HUES6 (cell line): ENCODE results near the gene RFX7.

Experiments used
- H3K27ac ChIP-seq: 2 replicates; pipeline ENCODE4 v1.7.0; 2013; ENCODE audit warnings: low read depth, mild to moderate bottlenecking, low read length, inconsistent platforms
- H3K27me3 ChIP-seq: 2 replicates; pipeline ENCODE4 v1.6.1; 2013; ENCODE audit warnings: low read length; ENCODE audit not compliant: control insufficient read depth, insufficient read depth
- H3K36me3 ChIP-seq: 2 replicates; pipeline ENCODE4 v1.6.1; 2013; ENCODE audit warnings: low read length; ENCODE audit not compliant: control insufficient read depth, insufficient read depth
- H3K4me1 ChIP-seq: 2 replicates; pipeline ENCODE4 v1.6.1; 2013; ENCODE audit warnings: low read length; ENCODE audit not compliant: control insufficient read depth, insufficient read depth
- H3K4me3 ChIP-seq: 2 replicates; pipeline ENCODE4 v1.5.1; 2013; ENCODE audit warnings: low read depth, low read length
- H3K9ac ChIP-seq: one replicate; pipeline ENCODE4 v1.6.1; 2013; ENCODE audit warnings: mild to moderate bottlenecking, low read length
- H3K9me3 ChIP-seq: 2 replicates; pipeline ENCODE4 v1.6.1; 2013; ENCODE audit warnings: low read depth, low read length; ENCODE audit not compliant: control insufficient read depth, insufficient read depth

The RFX7 gene

GRCh38 chr15:56227780-56228179 lies 15.9 kb downstream of the RFX7 start:
- Histone ChIP-seq H3K4me3 (no peak overlapping the region), H3K36me3 (peaks cover 64% of the 10 kb centered on the region), H3K27me3 (no peaks in the 10 kb centered on the region), H3K9me3 (peaks cover 79% of the 10 kb centered on the region), H3K27ac (no peak overlapping the region), H3K9ac (no peak overlapping the region), H3K4me1 (no peaks in the 10 kb centered on the region; the same call in 1 of the 2 replicates)

- no peaks in the 10 kb centered on the region for H3K27me3 ChIP-seq
- H3K36me3 ChIP-seq: peaks cover 63% of the 10 kb centered on the region
- H3K9ac ChIP-seq: no peak overlapping the region
- no peak overlapping the region for H3K4me3 ChIP-seq
- peaks cover 79% of the 10 kb centered on the region for H3K9me3 ChIP-seq
- no peak overlapping the region for H3K27ac ChIP-seq
- H3K4me1 ChIP-seq: no peaks in the 10 kb centered on the region; the same call in 1 of the 2 replicates
These were observed 16.4 kb downstream of the RFX7 start for GRCh38 chr15:56227306-56227705.

- Histone ChIP-seq H3K4me3 (no peak overlapping the region), H3K9ac (no peak overlapping the region), H3K27me3 (no peaks in the 10 kb centered on the region), H3K27ac (no peak overlapping the region), H3K36me3 (peaks cover 52% of the 10 kb centered on the region), H3K9me3 (peaks cover 70% of the 10 kb centered on the region), H3K4me1 (no peaks in the 10 kb centered on the region; the same call in 1 of the 2 replicates)
These were observed 18.2 kb downstream of the RFX7 start for GRCh38 chr15:56225520-56225919.

GRCh38 chr15:56222302-56222701 lies 21.4 kb downstream of the RFX7 start:
- Histone ChIP-seq H3K4me3 (no peak overlapping the region), H3K27me3 (no peaks in the 10 kb centered on the region), H3K9me3 (peaks cover 47% of the 10 kb centered on the region), H3K4me1 (no peaks in the 10 kb centered on the region; the same call in 1 of the 2 replicates), H3K9ac (no peak overlapping the region), H3K27ac (no peak overlapping the region), H3K36me3 (peaks cover 25% of the 10 kb centered on the region)

GRCh38 chr15:56217341-56217740 lies 26.3 kb downstream of the RFX7 start:
- no peak overlapping the region for H3K4me3 ChIP-seq
- no peak overlapping the region for H3K9ac ChIP-seq
- H3K27ac ChIP-seq: no peak overlapping the region
- no peaks in the 10 kb centered on the region; the same call in 1 of the 2 replicates for H3K4me1 ChIP-seq
- no peaks in the 10 kb centered on the region for H3K27me3 ChIP-seq
- peaks cover 13% of the 10 kb centered on the region for H3K36me3 ChIP-seq
- peaks cover 22% of the 10 kb centered on the region for H3K9me3 ChIP-seq

- Histone ChIP-seq H3K9me3 (peaks cover 21% of the 10 kb centered on the region), H3K36me3 (peaks cover 9% of the 10 kb centered on the region), H3K9ac (no peak overlapping the region), H3K4me1 (no peaks in the 10 kb centered on the region; the same call in 1 of the 2 replicates), H3K27ac (no peak overlapping the region), H3K4me3 (no peak overlapping the region), H3K27me3 (no peaks in the 10 kb centered on the region)
These were observed 27.9 kb downstream of the RFX7 start for GRCh38 chr15:56215769-56216168.

- H3K9ac ChIP-seq: no peak overlapping the region
- H3K36me3 ChIP-seq: peaks cover 9% of the 10 kb centered on the region
- no peak overlapping the region for H3K4me3 ChIP-seq
- no peak overlapping the region for H3K27ac ChIP-seq
- H3K4me1 ChIP-seq: peaks cover 4% of the 10 kb centered on the region; the same call in 1 of the 2 replicates
- H3K9me3 ChIP-seq: peaks cover 15% of the 10 kb centered on the region; the same call in 1 of the 2 replicates
- H3K27me3 ChIP-seq: no peaks in the 10 kb centered on the region
These were observed 31.6 kb downstream of the RFX7 start for GRCh38 chr15:56211960-56212550.

GRCh38 chr15:56211064-56211463 lies 32.6 kb downstream of the RFX7 start:
- no peak overlapping the region for H3K9ac ChIP-seq
- peaks cover 5% of the 10 kb centered on the region; the same call in 1 of the 2 replicates for H3K4me1 ChIP-seq
- H3K4me3 ChIP-seq: no peak overlapping the region
- peaks cover 9% of the 10 kb centered on the region for H3K36me3 ChIP-seq
- H3K9me3 ChIP-seq: peaks cover 15% of the 10 kb centered on the region; the same call in 1 of the 2 replicates
- no peak overlapping the region for H3K27ac ChIP-seq
- no peaks in the 10 kb centered on the region for H3K27me3 ChIP-seq

GRCh38 chr15:56208641-56209155 lies 35.0 kb downstream of the RFX7 start:
- peaks cover 12% of the 10 kb centered on the region; the same call in 1 of the 2 replicates for H3K9me3 ChIP-seq
- H3K27ac ChIP-seq: no peak overlapping the region
- no peak overlapping the region for H3K4me3 ChIP-seq
- H3K4me1 ChIP-seq: peaks cover 20% of the 10 kb centered on the region
- peaks cover 9% of the 10 kb centered on the region for H3K36me3 ChIP-seq
- H3K9ac ChIP-seq: no peak overlapping the region
- no peaks in the 10 kb centered on the region for H3K27me3 ChIP-seq

GRCh38 chr15:56208185-56208584 lies 35.5 kb downstream of the RFX7 start:
- Histone ChIP-seq H3K27me3 (no peaks in the 10 kb centered on the region), H3K9ac (no peak overlapping the region), H3K9me3 (peaks cover 12% of the 10 kb centered on the region; the same call in 1 of the 2 replicates), H3K36me3 (peaks cover 9% of the 10 kb centered on the region), H3K4me3 (no peak overlapping the region), H3K27ac (no peak overlapping the region), H3K4me1 (peaks cover 20% of the 10 kb centered on the region)

GRCh38 chr15:56207711-56208110 lies 36.0 kb downstream of the RFX7 start:
- peaks cover 20% of the 10 kb centered on the region for H3K4me1 ChIP-seq

More at GRCh38 chr15:56207711-56208110, 36.0 kb downstream of the RFX7 start:
- Histone ChIP-seq H3K9me3 (peaks cover 12% of the 10 kb centered on the region; the same call in 1 of the 2 replicates), H3K36me3 (peaks cover 5% of the 10 kb centered on the region), H3K27me3 (no peaks in the 10 kb centered on the region), H3K27ac (no peak overlapping the region), H3K4me3 (no peak overlapping the region), H3K9ac (no peak overlapping the region)
